Measurements from ENCODE around the gene GMPS.
"Not testable (repeated sequence)": the region's sequence is repeated elsewhere in the genome, so short reads cannot be mapped to it uniquely, and the experiment has no call there.

The GMPS gene

GRCh38 chr3:155872904-155873646, 2.6 kb downstream of the GMPS start:
- DNase-seq = no peak

- DNase-seq = no peak
Observed at GRCh38 chr3:155876037-155876436, 5.6 kb downstream of the GMPS start.

DNA sequence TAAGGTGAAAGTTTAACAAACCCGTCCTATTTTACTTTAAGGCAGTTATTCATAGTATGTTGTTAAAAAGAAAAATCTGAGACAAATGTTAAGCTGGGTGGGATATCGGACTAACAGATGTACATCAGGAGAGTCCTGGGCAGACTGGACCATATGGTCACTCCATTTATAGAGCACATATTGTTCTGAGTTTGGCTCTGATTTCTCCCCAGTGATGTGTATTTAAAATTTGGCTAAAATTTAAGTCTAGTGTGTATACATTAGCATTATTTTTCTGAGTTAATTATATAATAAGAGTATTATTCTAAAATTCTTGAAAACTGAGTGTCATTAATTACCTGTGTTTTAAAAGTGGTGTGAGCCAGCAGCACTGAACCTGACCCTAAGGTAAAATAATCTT, 6.1 kb downstream of the GMPS start:
- no peak for DNase-seq

GRCh38 chr3:155880286-155880685, 9.8 kb downstream of the GMPS start:
- DNase-seq = no peak

DNA sequence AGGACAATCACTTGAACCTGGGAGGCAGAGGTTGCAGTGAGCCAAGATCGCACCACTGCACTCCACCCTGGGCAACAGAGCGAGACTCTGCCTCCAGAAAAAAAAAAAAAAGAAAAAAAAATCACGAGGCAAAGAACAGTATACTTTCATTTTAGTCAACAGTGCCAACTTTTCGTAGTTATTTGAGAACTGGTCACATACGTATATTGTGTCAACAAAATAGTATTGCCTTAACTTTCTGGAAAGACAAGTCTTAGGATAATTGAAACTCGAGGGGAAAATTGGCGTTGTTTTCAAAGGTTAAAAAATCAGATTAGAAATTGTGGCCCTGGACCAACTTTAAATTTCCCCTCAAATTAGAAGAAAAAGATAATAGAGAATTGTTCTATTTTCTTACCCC, 13.8 kb downstream of the GMPS start:
- no peak for DNase-seq

- DNase-seq = no peak
Observed at GRCh38 chr3:155885292-155885691, 14.8 kb downstream of the GMPS start.

DNA sequence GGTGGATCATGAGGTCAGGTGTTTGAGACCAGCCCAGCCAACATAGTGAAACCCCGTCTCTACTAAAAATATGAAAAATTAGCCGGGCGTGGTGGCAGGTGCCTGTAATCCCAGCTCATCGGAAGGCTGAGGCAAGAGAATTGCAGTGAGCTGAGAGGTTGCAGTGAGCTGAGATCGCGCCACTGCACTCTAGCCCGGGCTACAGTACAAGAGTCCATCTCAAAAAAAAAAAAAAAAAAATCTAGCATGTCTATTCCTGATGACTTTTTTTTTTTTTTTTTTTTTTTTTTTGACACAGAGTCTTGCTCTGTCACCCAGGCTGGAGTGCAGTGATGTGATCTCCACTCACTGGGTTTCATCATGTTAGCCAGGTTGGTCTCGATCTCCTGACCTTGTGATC, 15.9 kb downstream of the GMPS start:
- not testable (repeated sequence) for DNase-seq

- DNase-seq = no peak
Observed at GRCh38 chr3:155886915-155887314, 16.5 kb downstream of the GMPS start.

- no peak for DNase-seq
Observed at GRCh38 chr3:155889212-155889611, 18.8 kb downstream of the GMPS start.

DNA sequence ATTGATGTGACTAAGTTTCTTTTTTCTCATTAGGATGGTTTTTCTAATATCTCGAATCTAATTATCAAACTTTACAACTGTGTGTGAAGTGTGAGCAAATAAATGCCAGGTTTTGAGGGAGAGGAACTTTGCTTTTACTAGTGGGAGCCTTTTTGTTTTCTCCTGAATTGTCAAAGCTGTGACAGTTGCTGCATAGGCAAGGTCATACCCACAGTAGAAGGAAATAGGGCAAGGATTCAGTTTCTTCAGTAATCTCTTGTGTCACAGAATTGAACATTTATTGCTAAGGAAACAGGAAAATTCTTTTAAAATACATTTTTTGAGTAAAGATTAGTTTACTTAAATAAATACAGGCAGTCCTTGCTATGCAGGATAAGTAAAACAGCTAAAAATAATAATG, 19.5 kb downstream of the GMPS start:
- no peak for DNase-seq

GRCh38 chr3:155890671-155891190, 20.3 kb downstream of the GMPS start:
- no peak for DNase-seq

- no peak for DNase-seq
Observed at GRCh38 chr3:155891321-155891720, 20.9 kb downstream of the GMPS start.

GRCh38 chr3:155895379-155895900, 25.0 kb downstream of the GMPS start:
- DNase-seq = no peak

- no peak for DNase-seq
Observed at GRCh38 chr3:155906900-155907299, 36.5 kb downstream of the GMPS start.

- no peak for DNase-seq
Observed at GRCh38 chr3:155908086-155908485, 37.6 kb downstream of the GMPS start.

GRCh38 chr3:155908605-155909004, 38.2 kb downstream of the GMPS start:
- no peak for DNase-seq

- no peak for DNase-seq
Observed at GRCh38 chr3:155912090-155912489, 41.6 kb downstream of the GMPS start.

GRCh38 chr3:155912579-155913190, 42.2 kb downstream of the GMPS start:
- no peak for DNase-seq

GRCh38 chr3:155917781-155918180, 47.3 kb downstream of the GMPS start:
- DNase-seq = no peak

- no peak for DNase-seq
Observed at GRCh38 chr3:155919728-155920127, 49.3 kb downstream of the GMPS start.

DNA sequence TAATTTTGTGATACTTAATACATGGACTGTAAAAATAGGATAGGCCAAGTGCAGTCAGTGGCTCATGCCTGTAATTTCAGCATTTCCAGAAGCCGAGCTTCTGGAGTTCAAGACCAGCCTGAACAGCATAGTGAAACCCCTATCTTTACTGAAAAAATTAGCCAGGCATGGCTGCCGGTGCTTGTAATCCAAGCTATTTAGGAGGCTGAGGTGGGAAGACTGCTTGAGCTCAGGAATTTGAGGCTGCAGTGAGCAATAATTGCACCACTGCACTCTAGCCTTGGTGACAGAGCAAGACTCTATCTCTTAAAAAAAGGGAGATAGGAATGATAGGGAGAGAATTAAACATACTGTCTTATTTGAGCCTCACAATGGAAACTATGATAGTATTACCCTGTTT, 51.0 kb downstream of the GMPS start:
- no peak for DNase-seq

GRCh38 chr3:155934230-155934629, 63.8 kb downstream of the GMPS start:
- no peak for DNase-seq

- DNase-seq = no peak
Observed at GRCh38 chr3:155938409-155938808, 68.0 kb downstream of the GMPS start.

GRCh38 chr3:155941354-155941753, 70.9 kb downstream of the GMPS start:
- no peak for DNase-seq

Data from GOT3 (cell line).